ENCODE results near the gene FYN. TPM values are rescaled to one million over a fixed set of nuclear protein-coding genes. Genes with fewer than 3 reads are reported as not detected.

Gene FYN
- total and polyA plus RNA-seq, 2 of the 8 experiments (the other 6 are each of a cell fraction or from before 2014, with no cell fraction given), result 46.8 to 97.2 TPM

- H2AFZ ChIP-seq (ENCODE audit: low read length), result no peak overlapping the region
- FAIRE-seq, result no peak
These were observed 154.9 kb downstream of the FYN start for GRCh38 chr6:111718326-111718725.

More at GRCh38 chr6:111718326-111718725, 154.9 kb downstream of the FYN start:
- Histone ChIP-seq H3K36me3 (ENCODE audit: control insufficient read depth in 2 of 4, insufficient read depth in 4 of 4, low read length in 3 of 4) (peaks cover 0 to 3% (median 0%) of the 10 kb centered on the region in 4 experiments; a peak in 3 of 8 replicates), H4K5ac (ENCODE audit: insufficient read length, low read depth, low read length) (no peak overlapping the region), H2BK5ac (ENCODE audit: low read depth, low read length) (no peak overlapping the region), H4K91ac (replicated peaks; ENCODE audit: insufficient read length, low read length) (no peak overlapping the region), H2AK5ac (ENCODE audit: low read depth, low read length) (no peak overlapping the region), H3K23ac (ENCODE audit: insufficient read length) (no peak overlapping the region), H2BK120ac (replicated peaks; ENCODE audit: low read depth, low read length) (no peak overlapping the region), H3K23me2 (ENCODE audit: low read depth, low read length) (no peaks in the 10 kb centered on the region), H3K4ac (replicated peaks; ENCODE audit: insufficient read length, low read depth, low read length) (no peak overlapping the region), H3K27ac (ENCODE audit: low read depth, low read length) (no peak overlapping the region), H3K79me2 (ENCODE audit: control insufficient read depth in 1 of 2, insufficient read depth in 2 of 2, low read length in 2 of 2) (peaks cover 0 to 3% of the 10 kb centered on the region in 2 experiments; a peak in 2 of 4 replicates), H3K9me3 (ENCODE audit: insufficient read depth in 2 of 2, low read depth in 1 of 2, low read length in 1 of 2) (no peaks in the 10 kb centered on the region), H3K9ac (replicated peaks in 1 of 4; ENCODE audit: extremely low read depth in 1 of 4, low read depth in 3 of 4, low read length in 3 of 4) (no peak overlapping the region), H3K14ac (ENCODE audit: insufficient read length) (no peak overlapping the region), H3K4me3 (ENCODE audit: extremely low read depth in 1 of 4, insufficient read depth in 2 of 4, low read depth in 3 of 4, low read length in 4 of 4) (no peak overlapping the region), H3K79me1 (ENCODE audit: low read depth, low read length) (no peaks in the 10 kb centered on the region; the same call in 1 of the 2 replicates), H3K18ac (ENCODE audit: extremely low read depth, low read length) (no peak overlapping the region), H2BK15ac (ENCODE audit: low read length) (no peak overlapping the region), H4K8ac (ENCODE audit: extremely low read depth, insufficient read depth, low read length) (no peak overlapping the region), H3K56ac (replicated peaks; ENCODE audit: insufficient read length, low read depth, low read length) (no peak overlapping the region), H2BK20ac (ENCODE audit: low read length) (no peak overlapping the region), H3K4me1 (replicated peaks in 1 of 4; ENCODE audit: control insufficient read depth in 3 of 4, insufficient read depth in 4 of 4, low read length in 3 of 4) (no peaks in the 10 kb centered on the region), H3K27me3 (replicated peaks in 1 of 4; ENCODE audit: control insufficient read depth in 3 of 4, extremely low read depth in 1 of 4, insufficient read depth in 3 of 4, low read length in 3 of 4) (no peaks in the 10 kb centered on the region), H4K20me1 (replicated peaks in 1 of 2; ENCODE audit: control insufficient read depth in 1 of 2, insufficient read depth in 2 of 2, low read length in 2 of 2) (peaks cover 0 to 2% of the 10 kb centered on the region in 2 experiments), H2BK12ac (ENCODE audit: low read depth, low read length) (no peak overlapping the region), H3K4me2 (ENCODE audit: insufficient read depth in 1 of 2, low read depth in 2 of 2, low read length in 2 of 2) (no peak overlapping the region)
- ChIA-PET CTCF (ENCODE audit: partially characterized antibody) (interaction anchor here (1.3 to 3.0 kb wide), 4 partner anchors 8 to 324 kb away, joined by 3 to 16 read pairs (median 4); no protein-coding TSS in a partner anchor), POLR2A (ENCODE audit: partially characterized antibody) (no interaction called here)
- no peak for DNase-seq (ENCODE audit: low read depth in 1 of 2, low spot score in 2 of 2)
- no peak for TF ChIP-seq TCF12 (IDR thresholded peaks at IDR 0.05; ENCODE audit: low read depth, low read length)
- WGBS, 2 experiments (ENCODE audit: extremely low coverage in 1 of 2, insufficient coverage in 1 of 2, insufficient read length in 1 of 2, insufficient replicate concordance in 2 of 2, low coverage in 1 of 2, low lambda C conversion rate in 2 of 2, missing lambda C conversion rate in 1 of 2), result 96% methylated on average over 3 of the region's 3 CpGs; no CpG with 5 or more reads in 1 of the 2 experiments
